ENCODE measurements around the gene ARHGEF10L.

GRCh38 chr1:17637055-17637454 lies 97.6 kb downstream of the ARHGEF10L start:
- TF ChIP-seq EZH2 (IDR thresholded peaks at IDR 0.05; ENCODE audit: borderline replicate concordance, low read depth, low read length, severe bottlenecking) (no peak), CTCF (IDR thresholded peaks at IDR 0.05; ENCODE audit: borderline replicate concordance, extremely low read depth, low read length, poor library complexity, severe bottlenecking) (no peak)
